Osteoblast (primary cell): Measurements from ENCODE around the gene MCL1. TPM values are rescaled to one million over a fixed set of nuclear protein-coding genes. Genes with fewer than 3 reads are reported as not detected.
"Not testable (repeated sequence)": the region's sequence is repeated elsewhere in the genome, so short reads cannot be mapped to it uniquely, and the experiment has no call there.

Source experiments
- DNase-seq: peaks from one replicate; pipeline ENCODE4 v3.0.0; 2011; ENCODE audit warnings: low spot score, mixed read lengths; ENCODE audit not compliant: insufficient read length; ENCODE audit errors: missing footprints
- H2AFZ ChIP-seq: 2 replicates; pipeline ENCODE4 v1.6.0; 2011; ENCODE audit warnings: mild to moderate bottlenecking, low read length
- H3K27ac ChIP-seq: 2 replicates; pipeline ENCODE4 v1.5.1; 2011; ENCODE audit warnings: mild to moderate bottlenecking, low read depth, low read length, moderate library complexity
- H3K27me3 ChIP-seq: 2 replicates; pipeline ENCODE4 v1.6.0; 2012; ENCODE audit warnings: mild to moderate bottlenecking, control low read depth, inconsistent platforms, low read length, moderate library complexity; ENCODE audit not compliant: insufficient read depth
- H3K36me3 ChIP-seq: 2 replicates; pipeline ENCODE4 v1.5.1; 2011; ENCODE audit warnings: mild to moderate bottlenecking, low read length, control low read depth, moderate library complexity; ENCODE audit not compliant: insufficient read depth
- H3K4me1 ChIP-seq: 2 replicates; pipeline ENCODE4 v1.5.1; 2011; ENCODE audit warnings: mild to moderate bottlenecking, low read length, control low read depth, moderate library complexity; ENCODE audit not compliant: insufficient read depth
- H3K4me2 ChIP-seq: 2 replicates; pipeline ENCODE4 v1.6.0; 2011; ENCODE audit warnings: mild to moderate bottlenecking, low read length; ENCODE audit not compliant: insufficient read depth
- H3K4me3 ChIP-seq: fragments of 200-600 bp; sonication (generic); 3 replicates; pipeline ENCODE4 v1.5.1; 2012; ENCODE audit warnings: mild to moderate bottlenecking, low read length, inconsistent platforms; ENCODE audit not compliant: insufficient read depth
- H3K79me2 ChIP-seq: 2 replicates; pipeline ENCODE4 v1.6.0; 2012; ENCODE audit warnings: mild to moderate bottlenecking, low read length, control low read depth, inconsistent platforms; ENCODE audit not compliant: insufficient read depth
- H3K9me3 ChIP-seq: 2 replicates; pipeline ENCODE4 v1.5.1; 2011; ENCODE audit warnings: low read depth, low read length, control low read depth
- H4K20me1 ChIP-seq: 2 replicates; pipeline ENCODE4 v1.6.0; 2012; ENCODE audit warnings: mild to moderate bottlenecking, low read length, control low read depth; ENCODE audit not compliant: insufficient read depth
- total RNA-seq: library from RNA; depleted of rRNA; stranded (reverse); fragments of >200 nt; gene quantifications from 2 replicates; pipeline ENCODE4 v1.2.3, GENCODE V29; 2012
- TF ChIP-seq, protein P1 (sequence below): IDR thresholded peaks from 2 replicates; pipeline ENCODE4 v1.5.1; 2011; ENCODE audit warnings: mild to moderate bottlenecking, low read depth, low read length, moderate library complexity; ENCODE audit errors: extremely low read depth

The MCL1 gene
- total RNA-seq, 1 donor, result 176 TPM

DNA sequence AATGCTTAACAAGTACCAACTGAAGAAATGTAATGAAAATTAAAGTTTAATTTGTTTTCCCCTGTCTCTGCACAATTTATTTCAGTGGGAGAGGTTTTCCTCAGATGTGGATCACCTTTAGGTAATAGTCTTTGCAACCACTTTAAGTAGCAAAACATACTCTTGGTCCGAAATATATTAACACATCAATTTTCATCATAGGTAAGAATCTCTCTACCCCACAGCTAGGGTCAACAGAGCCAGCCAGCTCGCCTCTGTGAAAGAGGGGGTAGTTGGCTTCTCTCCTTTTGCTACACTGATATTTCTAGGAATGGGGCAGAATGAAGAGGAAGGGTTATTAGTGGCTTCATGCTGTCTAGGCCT, 24.8 kb upstream of the MCL1 start:
- Histone ChIP-seq H3K9me3 (no peaks in the 10 kb centered on the region), H3K4me2 (peak overlapping the region; percentile 33), H3K27me3 (no peaks in the 10 kb centered on the region), H3K36me3 (no peaks in the 10 kb centered on the region), H3K79me2 (peaks cover 3% of the 10 kb centered on the region), H4K20me1 (no peaks in the 10 kb centered on the region), H2AFZ (no peak overlapping the region), H3K4me1 (peaks cover 17% of the 10 kb centered on the region), H3K4me3 (no peak overlapping the region), H3K27ac (peak overlapping the region; percentile 93)
- no peak for DNase-seq
- TF ChIP-seq, protein P1, sequence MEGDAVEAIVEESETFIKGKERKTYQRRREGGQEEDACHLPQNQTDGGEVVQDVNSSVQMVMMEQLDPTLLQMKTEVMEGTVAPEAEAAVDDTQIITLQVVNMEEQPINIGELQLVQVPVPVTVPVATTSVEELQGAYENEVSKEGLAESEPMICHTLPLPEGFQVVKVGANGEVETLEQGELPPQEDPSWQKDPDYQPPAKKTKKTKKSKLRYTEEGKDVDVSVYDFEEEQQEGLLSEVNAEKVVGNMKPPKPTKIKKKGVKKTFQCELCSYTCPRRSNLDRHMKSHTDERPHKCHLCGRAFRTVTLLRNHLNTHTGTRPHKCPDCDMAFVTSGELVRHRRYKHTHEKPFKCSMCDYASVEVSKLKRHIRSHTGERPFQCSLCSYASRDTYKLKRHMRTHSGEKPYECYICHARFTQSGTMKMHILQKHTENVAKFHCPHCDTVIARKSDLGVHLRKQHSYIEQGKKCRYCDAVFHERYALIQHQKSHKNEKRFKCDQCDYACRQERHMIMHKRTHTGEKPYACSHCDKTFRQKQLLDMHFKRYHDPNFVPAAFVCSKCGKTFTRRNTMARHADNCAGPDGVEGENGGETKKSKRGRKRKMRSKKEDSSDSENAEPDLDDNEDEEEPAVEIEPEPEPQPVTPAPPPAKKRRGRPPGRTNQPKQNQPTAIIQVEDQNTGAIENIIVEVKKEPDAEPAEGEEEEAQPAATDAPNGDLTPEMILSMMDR, result no peak

- TF ChIP-seq, protein P1, result no peak
- no peaks in the 10 kb centered on the region for H3K9me3 ChIP-seq
- H2AFZ ChIP-seq, result no peak overlapping the region
- no peaks in the 10 kb centered on the region for H3K36me3 ChIP-seq
- H3K4me2 ChIP-seq, result no peak overlapping the region
- no peak overlapping the region for H3K4me3 ChIP-seq
- peaks cover 3% of the 10 kb centered on the region for H3K79me2 ChIP-seq
- peak overlapping the region; percentile 93 for H3K27ac ChIP-seq
- no peaks in the 10 kb centered on the region for H4K20me1 ChIP-seq
- DNase-seq, result no peak
- H3K4me1 ChIP-seq, result peaks cover 17% of the 10 kb centered on the region
- no peaks in the 10 kb centered on the region for H3K27me3 ChIP-seq
Observed at GRCh38 chr1:150603711-150604110, 24.3 kb upstream of the MCL1 start.

DNA sequence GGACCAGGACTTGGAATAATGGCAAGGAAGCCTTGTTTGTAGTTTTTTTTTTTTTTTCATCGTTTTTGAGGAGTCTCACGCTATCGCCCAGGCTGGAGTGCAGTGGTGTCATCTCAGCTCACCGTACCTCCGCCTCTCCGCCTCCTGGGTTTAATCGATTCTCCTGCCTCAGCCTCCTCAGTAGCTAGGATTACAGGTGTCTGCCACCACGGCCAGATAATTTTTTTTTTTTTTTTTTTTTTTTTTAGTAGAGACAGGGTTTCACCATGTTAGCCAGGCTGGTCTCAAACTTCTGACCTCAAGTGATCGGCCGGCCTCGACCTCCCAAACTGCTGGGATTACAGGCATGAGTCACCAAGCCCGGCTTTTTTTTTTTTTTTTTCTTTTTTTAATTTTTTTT, 23.0 kb upstream of the MCL1 start:
- not testable (repeated sequence) for H3K36me3 ChIP-seq, H3K27ac ChIP-seq, H4K20me1 ChIP-seq, H2AFZ ChIP-seq, H3K4me3 ChIP-seq, H3K79me2 ChIP-seq, H3K27me3 ChIP-seq, H3K4me2 ChIP-seq, H3K9me3 ChIP-seq, DNase-seq
- peaks cover 17% of the 10 kb centered on the region for H3K4me1 ChIP-seq

- Histone ChIP-seq H3K4me1 (peaks cover 17% of the 10 kb centered on the region), H3K4me3 (no peak overlapping the region), H3K36me3 (no peaks in the 10 kb centered on the region), H2AFZ (no peak overlapping the region), H4K20me1 (no peaks in the 10 kb centered on the region), H3K9me3 (no peaks in the 10 kb centered on the region), H3K27ac (no peak overlapping the region), H3K4me2 (no peak overlapping the region), H3K79me2 (peaks cover 3% of the 10 kb centered on the region), H3K27me3 (no peaks in the 10 kb centered on the region)
- TF ChIP-seq, protein P1, result no peak
- no peak for DNase-seq
Observed at GRCh38 chr1:150601540-150601939, 22.1 kb upstream of the MCL1 start.

DNA sequence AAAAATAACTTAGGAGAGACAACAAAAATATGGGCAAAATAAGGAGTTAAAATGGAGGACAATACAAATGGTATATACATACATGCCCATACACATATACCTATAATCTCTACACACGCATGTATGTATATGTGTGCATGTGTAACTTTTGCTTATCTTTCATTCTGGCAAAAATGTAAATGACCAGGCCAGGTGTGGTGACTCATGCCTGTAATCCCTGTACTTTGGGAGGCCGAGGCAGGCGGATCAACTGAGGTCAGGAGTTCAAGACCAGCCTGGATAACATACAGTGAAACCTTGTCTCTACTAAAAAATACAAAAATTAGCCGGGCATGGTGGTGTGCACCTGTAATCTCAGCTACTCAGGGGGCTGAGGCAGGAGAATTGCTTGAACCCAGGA, 18.9 kb upstream of the MCL1 start:
- H3K79me2 ChIP-seq, H2AFZ ChIP-seq, H3K27ac ChIP-seq, H3K36me3 ChIP-seq, DNase-seq, H3K4me2 ChIP-seq, H3K4me3 ChIP-seq, H3K9me3 ChIP-seq, H3K27me3 ChIP-seq, H4K20me1 ChIP-seq, H3K4me1 ChIP-seq: not testable (repeated sequence)
